Ammon's horn (tissue), 1 donor: ENCODE data around the gene CWF19L1.
"Not testable (repeated sequence)": the region's sequence is repeated elsewhere in the genome, so short reads cannot be mapped to it uniquely, and the experiment has no call there.

Source experiments
- DNase-seq: peaks from one replicate; pipeline ENCODE4 v3.0.0-alpha.2; 2016; ENCODE audit warnings: low spot score

Gene CWF19L1

DNA sequence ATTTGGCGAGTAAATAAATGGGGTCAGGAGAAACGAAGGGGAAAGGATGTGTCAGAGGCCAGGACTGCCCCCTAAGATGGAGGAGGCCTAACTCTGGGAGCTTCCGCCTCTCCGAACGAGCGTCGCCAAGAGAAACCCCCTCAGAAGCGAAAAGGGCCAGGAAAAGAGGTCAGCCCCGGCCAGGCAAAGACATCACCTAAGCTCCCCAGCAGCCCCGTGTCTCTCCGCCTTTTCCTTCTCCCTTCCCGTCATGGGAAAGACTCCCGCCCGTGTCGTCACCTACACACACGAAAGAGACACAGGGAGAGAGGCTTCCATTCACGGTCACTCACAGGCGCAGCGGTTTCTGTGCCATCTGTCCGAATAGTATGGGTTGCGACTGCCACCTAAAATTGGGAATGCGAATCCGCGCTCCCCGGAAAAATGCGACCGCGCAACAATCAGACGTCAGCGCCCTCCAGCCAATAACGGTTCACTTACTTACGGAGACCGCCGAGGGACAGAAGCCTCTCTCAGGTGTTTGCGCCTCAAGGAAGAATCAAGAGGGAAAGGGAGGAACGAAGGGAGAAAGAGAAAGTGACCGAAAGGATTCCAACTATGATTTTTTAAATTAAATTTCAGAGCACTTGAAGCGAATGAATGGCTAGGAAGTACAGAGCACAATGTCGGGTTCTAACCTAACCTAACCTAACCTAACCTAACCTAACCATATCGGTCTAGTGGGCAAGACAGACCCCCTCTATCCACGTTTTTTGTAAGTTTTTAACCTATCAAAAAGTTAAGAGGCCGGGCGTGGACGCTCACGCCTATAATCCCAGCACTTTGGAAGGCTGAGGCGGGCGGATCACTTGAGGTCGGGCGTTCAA lies at the start of gene CWF19L1:
CWF19L1 (minus strand) TSS at position 400 of the 866 bp plus-strand sequence; CDS start at position 355, 45 bp downstream.
- peak; percentile 84 for DNase-seq

DNA sequence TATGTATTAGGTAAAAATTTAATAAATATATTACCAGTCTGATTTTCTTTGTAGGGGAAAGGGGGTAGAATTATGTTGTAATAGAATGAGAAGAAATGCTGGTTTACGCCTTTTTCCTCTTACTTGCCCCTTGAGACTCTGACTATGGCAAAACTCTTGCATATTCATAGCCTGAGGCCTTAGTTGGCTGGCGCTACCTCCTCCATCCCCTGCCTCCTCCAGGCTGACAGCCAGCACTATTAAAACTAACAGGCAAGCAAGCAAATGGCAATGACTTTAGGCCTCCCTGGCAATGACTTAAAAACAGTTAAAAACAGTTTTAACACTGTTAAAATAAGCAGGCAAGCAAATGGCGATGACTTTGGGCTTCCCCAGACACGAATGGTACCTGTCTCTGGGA lies 48.2 kb upstream of the CWF19L1 start:
- DNase-seq: no peak

DNA sequence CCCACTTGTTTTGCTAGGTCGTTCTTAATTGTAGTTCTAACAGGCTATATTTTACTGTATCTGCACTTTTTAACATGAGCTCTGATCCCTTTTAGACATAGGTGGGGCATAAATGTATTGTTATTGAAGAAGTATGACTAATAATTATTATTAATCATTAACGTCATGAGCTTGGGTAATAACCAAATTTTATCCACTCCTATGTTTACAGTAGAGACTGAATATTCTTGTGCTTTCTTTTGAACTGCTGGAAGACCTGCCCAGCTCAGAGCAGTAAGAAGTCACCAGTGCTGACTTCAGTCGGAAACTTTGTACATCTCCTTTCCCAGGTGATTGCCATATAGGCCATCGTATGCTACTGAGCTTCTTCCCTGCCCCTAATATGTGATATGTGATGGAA lies 43.9 kb upstream of the CWF19L1 start:
- no peak for DNase-seq

DNA sequence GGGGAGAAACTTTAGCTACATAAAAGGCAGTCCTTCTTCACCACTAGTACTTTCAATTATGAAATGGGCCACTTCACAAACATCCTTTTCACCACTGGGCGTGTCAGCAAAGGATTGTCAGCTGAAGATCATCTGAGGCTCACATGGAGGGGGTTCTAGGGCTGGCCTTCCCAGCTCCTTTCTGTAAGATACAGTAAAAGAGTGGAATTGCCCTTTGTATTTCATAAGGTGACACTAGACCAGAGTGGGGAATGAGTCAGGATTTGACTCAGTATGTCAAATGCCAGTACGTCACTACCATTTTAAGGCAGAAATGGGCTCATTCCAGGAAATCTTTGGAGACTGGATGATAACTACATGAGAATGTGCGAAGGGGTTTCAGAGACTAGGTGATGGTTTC lies 40.2 kb upstream of the CWF19L1 start:
- DNase-seq: no peak

DNA sequence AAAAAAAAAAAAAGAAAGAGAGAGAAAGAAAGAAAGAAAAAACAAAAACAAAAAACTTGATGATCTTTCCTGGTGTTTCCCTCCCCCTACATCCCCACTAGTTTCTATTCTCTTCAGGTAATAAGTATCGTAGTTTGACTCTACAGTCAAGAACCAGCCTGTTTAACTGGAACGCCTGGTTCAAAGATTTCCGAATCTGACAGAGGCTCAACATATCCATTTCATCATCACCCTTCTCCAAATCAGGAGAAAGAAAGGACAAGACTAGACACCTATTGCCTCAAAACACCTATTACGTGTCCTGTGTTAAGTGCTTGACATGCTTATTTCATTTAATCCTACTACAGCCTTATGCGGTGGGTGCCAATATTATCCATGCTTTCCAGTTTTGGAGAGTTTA lies 39.4 kb upstream of the CWF19L1 start:
- DNase-seq: no peak

DNA sequence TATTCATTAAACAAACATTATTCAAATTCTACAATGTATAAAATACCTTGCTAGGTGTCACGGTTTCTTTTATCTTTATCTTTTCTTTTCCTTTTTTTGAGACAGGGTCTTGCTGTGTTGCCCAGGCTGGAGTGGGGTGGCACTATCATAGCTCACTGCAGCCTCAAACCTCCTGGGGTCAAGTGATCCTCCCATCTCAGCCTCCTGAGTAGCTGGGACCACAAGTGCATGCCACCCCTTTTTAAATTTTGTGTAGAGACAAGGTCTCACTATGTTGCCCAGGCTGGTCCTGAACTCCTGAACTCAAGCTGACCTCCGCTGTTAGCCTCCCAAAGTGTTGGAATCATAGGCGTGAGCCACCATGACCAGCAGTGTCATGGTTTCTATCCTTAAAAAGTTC lies 37.0 kb upstream of the CWF19L1 start:
- no peak for DNase-seq

DNA sequence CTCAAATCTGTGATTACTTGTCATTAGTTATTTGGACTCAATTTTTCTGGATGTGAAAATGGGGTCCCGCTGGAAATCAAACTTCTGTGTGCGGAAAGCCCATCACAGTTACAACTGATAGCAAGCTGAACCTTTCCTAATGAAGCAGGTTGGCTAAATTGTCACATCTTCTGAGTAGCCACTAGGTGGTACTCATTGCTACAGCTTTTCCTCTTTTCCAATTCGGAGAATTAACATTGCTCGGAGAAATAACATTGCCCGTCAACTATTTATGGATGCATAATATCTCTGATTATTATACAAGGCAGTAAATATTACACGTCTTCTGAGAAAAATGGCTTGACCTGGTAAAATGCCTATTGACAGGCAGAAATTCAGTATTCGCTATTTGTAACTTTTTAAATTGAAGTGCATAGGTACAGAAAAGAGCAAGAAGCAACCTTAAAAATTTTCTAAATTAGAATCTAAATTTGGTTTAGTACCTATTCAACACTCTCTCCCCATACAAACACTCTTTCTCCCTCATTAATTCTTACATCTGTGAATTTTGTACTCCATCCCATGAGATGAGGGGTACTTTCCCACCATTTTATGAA lies 36.4 kb upstream of the CWF19L1 start:
- DNase-seq: peak; percentile 68

DNA sequence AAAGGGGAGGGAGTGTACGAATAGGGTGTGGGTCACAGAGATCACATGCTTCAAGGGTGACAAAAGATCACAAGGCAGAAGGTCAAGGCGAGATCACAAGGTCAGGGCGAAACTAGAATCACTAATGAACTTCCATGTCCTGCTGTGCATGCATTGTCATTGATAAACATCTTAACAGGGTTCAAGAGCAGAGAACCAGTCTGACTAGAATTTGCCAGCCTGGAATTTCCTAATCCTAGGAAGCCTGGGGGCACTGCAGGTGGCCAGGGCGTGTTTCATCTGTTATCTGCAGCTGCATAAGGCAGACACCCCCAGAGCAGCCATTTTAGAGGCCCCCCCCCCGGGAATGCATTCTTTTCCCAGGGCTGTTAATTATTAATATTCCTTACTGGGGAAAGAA lies 33.7 kb upstream of the CWF19L1 start:
- not testable (repeated sequence) for DNase-seq

DNA sequence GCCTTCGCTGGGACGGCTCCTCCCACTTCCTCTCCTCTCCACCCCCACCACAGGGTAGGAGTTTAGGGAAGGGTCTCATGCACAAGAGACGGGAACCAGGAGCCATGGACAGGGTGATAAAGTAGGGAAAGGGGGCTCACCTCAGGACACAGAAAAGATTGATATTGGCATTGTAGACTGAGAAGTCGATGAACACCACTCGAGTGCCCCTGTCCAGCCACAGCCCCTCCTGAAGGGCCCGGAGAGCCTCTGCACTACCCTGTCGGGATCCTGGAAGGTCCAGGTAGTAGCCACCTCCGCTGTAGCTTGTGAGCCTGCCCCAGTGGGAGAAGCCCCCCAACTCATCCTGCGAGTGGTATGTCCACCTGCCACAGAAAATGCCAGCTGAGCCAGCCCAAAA lies 29.8 kb upstream of the CWF19L1 start:
- no peak for DNase-seq

DNA sequence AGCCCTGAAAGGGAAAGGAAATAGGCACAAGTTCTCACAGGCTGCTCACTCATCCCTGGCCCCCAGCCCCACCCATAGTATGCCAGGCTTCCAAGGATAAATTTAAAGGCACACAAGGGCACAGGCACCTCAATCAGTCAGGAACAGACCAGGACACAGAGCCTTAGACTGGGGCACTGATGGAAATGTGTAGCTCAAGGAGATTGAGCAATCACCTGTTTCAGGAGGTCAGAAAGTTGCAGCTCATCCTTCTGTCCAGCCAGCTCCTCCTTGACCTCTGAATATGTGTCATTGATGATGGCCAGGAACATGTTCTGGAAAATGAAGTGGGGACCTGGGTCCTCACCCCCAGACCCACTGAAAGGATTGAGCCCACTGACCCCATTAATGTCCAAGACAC lies 25.6 kb upstream of the CWF19L1 start:
- DNase-seq: no peak

DNA sequence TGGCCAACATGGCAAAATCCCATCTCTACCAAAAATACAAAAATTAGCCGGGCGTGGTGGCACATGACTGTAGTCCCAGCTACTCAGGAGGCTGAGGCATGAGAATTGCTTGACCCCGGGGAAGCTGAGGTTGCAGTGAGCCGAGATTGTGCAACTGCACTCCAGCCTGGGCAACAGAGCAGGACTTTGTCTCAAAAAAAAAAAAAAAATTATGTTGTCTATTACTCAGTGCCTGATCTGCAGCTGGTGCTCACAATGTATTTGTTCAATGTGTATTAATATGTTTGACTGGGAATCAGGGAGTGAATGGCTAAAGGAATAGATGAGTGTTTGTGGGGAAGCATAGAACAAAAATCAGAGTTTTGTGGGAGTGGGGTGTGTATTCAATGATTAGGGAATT lies 24.9 kb upstream of the CWF19L1 start:
- DNase-seq: not testable (repeated sequence)

DNA sequence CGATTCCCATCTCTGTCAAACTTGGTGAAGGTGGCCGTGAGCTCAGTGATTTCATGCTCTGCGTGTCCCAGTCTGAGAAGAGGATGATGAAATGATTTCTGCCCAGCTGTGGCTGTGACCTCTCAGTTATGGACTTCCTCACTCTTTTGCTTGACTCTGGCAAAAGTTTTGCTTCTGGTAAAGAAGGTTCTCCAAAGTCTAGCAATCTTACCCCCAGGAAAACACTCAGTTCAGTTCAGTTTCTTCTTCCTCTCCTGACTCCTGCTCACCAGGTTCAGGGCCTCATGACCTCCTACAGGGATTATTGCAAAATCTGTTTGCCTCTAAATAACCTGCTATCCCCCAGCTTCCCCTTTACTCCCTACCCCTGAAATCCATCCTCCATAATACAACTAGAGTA lies 23.9 kb upstream of the CWF19L1 start:
- DNase-seq: peak; percentile 13

DNA sequence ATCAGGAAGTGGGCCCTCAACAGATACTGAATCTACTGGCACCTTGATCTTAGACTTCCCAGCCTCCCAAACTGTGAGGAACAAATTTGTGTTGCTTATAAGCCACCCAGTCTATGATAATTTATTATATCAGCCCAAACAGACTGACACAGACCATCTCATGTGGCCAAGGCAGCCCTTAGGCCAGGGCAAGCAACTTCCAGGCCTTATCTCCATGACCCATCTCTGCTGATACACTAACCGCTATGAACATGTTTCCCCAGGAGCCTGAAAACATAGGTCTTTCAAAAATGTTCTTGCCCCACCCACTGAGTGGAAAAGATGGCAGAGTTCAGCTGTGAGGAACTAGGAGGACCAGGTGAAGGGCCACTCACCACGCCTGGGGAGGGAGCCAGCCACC lies 22.2 kb upstream of the CWF19L1 start:
- no peak for DNase-seq

DNA sequence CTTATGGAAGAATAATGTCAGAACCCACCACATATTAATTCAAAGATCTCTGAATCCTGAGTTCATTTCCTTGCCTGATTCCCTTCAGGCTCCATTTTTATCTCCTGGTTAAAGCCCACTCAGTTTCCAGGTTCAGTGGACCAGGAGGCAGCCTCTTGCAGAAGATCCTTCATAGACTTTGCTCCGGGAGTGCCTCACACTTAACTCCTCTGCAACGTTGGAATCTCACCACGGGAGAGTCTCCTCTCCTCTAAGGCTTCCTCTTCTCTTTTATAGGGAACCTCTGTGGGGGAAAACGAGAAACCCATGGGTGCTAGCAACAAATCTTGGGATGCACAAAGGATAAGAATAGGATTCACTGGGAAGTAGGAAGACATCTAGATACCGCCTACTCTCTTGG lies 20.8 kb upstream of the CWF19L1 start:
- DNase-seq: no peak

DNA sequence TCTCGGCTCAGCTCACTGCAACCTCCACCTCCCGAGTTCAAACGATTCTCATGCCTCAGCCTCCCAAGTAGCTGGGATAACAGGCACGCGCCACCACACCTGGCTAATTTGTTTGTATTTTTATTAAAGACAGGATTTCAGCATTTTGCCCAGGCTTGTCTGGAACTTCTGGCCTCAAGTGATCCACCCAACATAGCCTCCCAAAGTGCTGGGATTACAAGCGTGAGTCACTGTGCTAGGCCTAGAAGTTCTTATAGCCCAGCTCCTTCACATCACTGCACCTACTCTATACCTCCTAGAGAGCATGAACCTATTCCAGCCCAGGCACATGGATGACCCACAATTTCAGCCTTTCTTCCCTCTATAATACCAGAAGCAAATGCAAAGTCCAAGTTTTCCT lies 20.3 kb upstream of the CWF19L1 start:
- DNase-seq: no peak

DNA sequence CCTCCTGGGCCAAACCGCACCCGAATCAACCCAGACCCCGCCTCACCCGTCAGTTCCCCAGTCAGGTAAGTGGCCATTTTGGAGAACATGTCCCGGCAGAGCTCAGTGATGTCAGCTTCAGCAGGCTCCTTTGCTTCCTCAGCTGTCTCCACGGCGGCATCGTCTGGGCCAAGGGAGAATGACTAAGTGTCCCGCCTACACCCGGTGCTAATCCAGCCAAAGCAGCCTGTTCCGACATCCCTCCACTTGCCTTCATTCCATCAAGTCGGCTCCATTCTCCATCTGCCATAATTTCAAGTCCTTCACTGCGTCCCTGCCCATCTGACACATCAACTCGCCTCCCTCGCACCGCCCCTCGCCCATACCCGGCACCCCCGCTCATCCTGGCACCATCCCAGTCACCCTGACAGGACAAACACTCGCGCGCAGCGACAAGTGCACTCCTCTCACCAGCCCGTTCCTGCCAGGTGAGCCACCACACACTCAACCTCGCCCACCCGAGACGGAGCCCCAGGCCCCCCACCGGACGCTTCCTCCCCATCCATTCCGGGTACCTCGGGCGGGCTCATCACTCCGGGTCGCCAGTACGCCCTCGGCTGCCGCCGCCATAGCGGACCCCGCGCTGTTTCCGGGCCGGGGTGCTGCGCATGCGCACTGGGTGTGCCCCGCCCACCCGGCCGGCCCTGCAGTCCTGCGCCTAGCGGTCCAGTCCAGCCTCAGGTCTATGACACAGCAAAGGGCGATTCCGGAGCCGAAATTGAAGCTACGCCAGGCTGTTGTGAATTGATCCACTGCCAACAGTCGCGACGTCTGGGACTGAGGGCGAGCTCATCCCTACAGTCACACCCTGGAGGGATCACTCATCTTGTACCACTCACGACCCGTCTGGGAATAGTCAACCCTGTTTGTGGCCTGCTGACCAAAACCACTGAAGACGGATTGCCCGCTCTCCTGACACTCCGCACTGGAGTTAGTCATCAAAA lies 18.9 kb upstream of the CWF19L1 start, which contains the start of gene BLOC1S2:
BLOC1S2 (minus strand) TSS at position 630 of the 983 bp plus-strand sequence; CDS start at position 609, 21 bp downstream.
- peak; percentile 91 for DNase-seq

DNA sequence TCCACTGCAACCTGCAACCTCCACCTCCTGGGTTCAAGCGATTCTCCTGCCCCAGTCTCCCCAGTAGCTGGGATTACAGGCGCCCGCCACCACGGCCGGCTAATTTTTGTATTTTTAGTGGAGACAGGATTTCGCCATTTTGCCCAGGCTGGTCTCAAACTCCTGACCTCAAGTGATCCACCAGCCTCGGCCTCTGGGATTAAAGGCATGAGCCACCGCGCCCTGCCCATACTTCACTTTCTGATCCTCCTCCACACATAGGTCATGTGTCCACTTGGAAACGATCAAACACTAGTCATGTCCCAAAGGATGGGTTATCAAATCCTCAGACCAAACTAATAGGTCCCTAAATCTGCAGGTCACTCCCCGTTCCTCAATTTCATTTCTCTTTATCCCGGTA lies 17.9 kb upstream of the CWF19L1 start:
- DNase-seq: not testable (repeated sequence)

DNA sequence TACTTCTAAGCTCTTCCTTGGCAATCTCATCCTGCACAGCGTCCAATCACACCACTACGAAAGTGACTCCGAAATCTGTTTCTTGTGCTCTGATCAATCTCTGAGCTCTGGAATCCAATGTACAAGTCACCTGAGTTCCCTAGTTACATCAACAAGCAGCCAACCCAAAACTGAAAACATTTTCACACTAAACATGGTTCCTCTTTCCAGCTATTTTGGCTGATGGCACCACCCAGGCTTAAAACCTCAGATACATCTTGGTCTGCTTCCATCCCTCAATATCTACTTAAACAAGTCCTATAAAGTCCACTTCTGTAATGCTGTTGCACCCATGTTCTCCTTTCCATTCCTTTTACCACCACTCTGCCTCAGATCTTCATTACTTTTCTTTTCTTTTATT lies 15.5 kb upstream of the CWF19L1 start:
- DNase-seq: no peak

DNA sequence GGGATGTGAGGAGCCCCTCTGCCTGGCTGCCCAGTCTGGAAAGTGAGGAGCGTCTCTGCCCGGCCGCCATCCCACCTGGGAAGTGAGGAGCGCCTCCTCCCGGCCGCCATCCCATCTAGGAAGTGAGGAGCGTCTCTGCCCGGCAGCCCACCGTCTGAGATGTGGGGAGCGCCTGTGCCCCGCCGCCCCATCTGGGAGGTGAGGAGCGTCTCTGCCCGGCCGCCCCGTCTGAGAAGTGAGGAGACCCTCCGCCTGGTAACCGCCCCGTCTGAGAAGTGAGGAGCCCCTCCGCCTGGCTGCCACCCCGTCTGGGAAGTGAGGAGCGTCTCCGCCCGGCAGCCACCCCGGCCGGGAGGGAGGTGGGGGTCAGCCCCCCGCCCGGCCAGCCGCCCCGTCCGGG lies 9.5 kb upstream of the CWF19L1 start:
- DNase-seq: not testable (repeated sequence)

DNA sequence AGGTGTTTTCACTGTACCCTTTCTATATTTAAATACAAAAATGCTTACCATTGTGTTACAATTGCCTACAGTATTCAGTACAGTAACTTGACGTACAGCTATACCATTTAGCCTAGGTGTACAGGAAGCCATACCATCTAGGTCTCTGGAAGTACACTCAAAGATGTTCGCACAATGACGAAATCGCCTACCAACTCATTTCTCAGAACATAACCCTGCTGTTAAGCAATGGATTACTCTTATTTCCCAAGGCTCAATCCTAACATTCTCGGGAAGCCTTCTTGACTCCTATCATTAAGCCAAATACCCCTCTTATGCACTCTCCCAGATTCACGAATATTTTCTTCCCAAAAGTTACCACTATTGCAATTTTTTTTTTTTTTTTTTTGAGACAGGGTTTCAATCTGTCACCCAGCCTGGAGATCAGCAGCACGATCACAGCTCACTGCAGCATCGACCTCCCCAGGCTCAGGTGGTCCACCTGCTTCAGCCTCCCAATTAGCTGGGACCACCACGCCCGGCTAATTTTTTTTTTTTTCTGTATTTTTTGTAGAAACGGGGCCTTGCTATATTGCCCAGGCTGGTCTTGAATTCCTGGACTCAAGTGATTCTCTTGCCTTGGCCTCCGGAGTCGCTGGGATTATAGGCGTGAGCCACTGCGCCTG lies 1.5 kb downstream of the CWF19L1 start:
- no peak for DNase-seq

DNA sequence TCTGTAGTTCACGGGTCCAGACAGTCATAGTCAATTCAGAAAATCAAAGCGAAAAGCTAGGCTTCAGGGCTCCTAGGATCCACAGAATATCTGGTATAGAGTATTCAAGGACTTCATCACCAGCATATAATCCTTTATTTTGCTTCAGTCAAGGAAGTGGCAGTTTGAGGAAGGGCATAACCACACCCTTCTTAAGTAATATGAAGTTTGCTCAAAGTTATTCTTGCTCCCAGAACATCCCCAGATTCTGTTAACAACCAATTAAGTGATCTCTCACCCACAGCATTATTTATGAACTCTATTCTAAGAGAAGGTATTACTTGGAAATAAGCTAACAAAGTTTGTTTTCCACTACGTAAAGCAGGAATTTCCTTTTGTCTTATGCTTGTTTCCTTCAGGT lies 13.2 kb downstream of the CWF19L1 start:
- DNase-seq: no peak

DNA sequence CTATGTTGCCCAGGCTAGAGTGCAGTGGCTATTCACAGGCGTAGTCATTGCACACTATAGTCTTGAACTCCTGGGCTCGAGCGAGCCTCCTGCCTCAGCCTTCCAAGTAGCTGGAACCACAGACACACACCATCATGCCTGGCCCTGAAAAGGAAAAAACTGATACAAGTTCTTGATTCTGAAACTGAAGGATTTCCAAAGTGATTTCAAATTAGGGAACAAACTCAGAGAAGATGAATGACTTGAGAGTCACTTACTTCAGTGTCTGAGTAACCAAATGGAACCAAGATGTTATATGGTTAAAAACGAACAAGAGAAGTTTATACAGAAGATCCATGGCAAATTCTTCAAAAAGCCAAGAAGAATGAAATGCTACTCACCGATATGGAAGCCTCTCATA lies 14.4 kb downstream of the CWF19L1 start:
- DNase-seq: no peak
